Measurements from ENCODE around the gene THADA.

DNA sequence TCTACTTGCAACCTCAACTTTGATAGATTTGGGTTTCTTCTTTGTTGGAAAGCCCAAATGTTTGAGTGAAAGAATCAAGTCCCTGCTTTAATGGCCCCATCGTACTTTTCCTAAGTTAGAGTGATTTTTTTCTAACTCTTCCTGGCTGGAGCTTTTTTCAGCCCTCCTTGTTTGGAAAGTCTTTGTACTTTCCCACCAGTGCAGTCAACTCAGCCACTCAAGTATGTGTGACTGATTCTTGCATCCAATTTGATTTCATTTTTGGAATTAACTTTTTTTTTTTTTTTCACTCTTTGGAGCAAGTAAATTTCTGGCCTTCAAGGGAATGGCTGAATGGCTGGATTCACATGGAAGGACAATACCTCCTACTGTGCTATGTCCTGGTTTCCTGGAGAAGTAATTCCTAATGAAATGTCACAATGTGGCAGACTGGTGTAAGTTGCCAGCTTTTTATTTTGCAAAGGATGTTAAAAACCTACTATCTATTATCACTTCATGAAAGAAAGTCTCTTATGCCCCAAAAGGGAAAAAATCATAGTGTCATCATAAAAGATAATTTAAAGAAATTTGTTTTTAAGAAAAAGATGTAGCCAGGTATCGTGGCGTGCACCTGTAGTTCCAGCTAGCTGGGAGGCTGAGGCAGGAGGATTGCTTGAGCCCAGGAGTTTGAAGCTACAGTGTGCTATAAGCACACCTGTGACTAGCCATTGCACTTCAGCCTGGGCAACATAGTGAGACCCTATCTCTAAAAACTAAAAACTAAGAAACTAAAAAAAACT is 293.5 kb downstream of the THADA start:
- TF ChIP-seq POLR2A (IDR thresholded peaks at IDR 0.05) (no peak), POLR2AphosphoS5 (IDR thresholded peaks at IDR 0.05) (no peak)
- TF ChIP-seq, protein P1, sequence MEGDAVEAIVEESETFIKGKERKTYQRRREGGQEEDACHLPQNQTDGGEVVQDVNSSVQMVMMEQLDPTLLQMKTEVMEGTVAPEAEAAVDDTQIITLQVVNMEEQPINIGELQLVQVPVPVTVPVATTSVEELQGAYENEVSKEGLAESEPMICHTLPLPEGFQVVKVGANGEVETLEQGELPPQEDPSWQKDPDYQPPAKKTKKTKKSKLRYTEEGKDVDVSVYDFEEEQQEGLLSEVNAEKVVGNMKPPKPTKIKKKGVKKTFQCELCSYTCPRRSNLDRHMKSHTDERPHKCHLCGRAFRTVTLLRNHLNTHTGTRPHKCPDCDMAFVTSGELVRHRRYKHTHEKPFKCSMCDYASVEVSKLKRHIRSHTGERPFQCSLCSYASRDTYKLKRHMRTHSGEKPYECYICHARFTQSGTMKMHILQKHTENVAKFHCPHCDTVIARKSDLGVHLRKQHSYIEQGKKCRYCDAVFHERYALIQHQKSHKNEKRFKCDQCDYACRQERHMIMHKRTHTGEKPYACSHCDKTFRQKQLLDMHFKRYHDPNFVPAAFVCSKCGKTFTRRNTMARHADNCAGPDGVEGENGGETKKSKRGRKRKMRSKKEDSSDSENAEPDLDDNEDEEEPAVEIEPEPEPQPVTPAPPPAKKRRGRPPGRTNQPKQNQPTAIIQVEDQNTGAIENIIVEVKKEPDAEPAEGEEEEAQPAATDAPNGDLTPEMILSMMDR (IDR thresholded peaks at IDR 0.05): no peak
